ENCODE results near the gene ZYX. TPM values are rescaled to one million over a fixed set of nuclear protein-coding genes. Genes with fewer than 3 reads are reported as not detected.

ZYX gene
- total and polyA plus RNA-seq, 2 donors (not counting 1 experiment from before 2014, with no cell fraction given) = 33.5 to 85.6 TPM

DNA sequence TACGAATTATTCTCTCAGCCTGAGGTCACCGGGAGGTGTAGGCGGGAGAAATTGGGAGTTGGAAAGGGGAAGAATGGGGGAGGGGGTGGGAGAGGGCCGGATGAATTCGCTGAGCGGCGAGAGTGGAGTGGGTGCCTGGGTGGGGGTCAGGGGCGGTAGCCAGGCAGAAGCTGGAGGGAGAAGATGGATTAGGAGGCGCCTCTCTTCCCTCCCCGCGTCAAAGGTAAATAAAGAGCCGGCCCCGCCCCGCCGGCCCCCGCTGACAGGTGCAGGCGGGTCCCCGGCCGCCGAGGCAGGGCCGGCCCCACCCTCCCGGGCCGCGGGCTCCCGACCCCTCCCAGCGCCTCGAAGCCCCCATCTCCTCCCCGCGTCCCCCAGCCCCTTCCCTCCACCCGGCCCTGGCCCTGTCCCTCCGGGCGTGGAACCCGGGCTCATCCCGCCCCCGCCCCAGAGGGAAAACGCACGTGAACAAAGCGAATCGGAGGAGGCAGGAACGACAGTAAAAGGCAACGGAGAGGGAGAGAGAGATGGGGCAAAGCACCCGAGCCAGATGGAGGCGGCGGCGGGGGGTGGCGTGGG, 19.5 kb upstream of the ZYX start:
- Histone ChIP-seq H3K27me3 (ENCODE audit: control insufficient read depth, insufficient read depth, low read length) (peaks cover 35% of the 10 kb centered on the region), H3K9ac (ENCODE audit: insufficient read depth, low read length) (no peak overlapping the region), H3K36me3 (ENCODE audit: control insufficient read depth, insufficient read depth, low read length) (no peaks in the 10 kb centered on the region), H3K4me3 (replicated peaks in 1 of 4; ENCODE audit: control extremely low read depth in 1 of 4, insufficient read depth in 1 of 4, low read depth in 3 of 4, low read length in 4 of 4) (peak overlapping the region in 3 of 4 experiments; percentile 49 to 66 (median 58)), H4K20me1 (ENCODE audit: control insufficient read depth, extremely low read depth, insufficient read depth, low read length) (no peaks in the 10 kb centered on the region), H3K79me2 (ENCODE audit: control insufficient read depth, insufficient read depth, low read length) (no peaks in the 10 kb centered on the region), H3K4me2 (ENCODE audit: extremely low read depth, insufficient read depth, low read length) (no peak overlapping the region), H2AFZ (ENCODE audit: low read length) (no peak overlapping the region), H3K27ac (ENCODE audit: insufficient read depth, low read length) (no peak overlapping the region), H3K4me1 (ENCODE audit: control insufficient read depth, extremely low read depth, insufficient read depth, low read length) (no peaks in the 10 kb centered on the region), H3K9me3 (ENCODE audit: control insufficient read depth, insufficient read depth, low read depth, low read length) (no peaks in the 10 kb centered on the region)
- TF ChIP-seq, protein P1, sequence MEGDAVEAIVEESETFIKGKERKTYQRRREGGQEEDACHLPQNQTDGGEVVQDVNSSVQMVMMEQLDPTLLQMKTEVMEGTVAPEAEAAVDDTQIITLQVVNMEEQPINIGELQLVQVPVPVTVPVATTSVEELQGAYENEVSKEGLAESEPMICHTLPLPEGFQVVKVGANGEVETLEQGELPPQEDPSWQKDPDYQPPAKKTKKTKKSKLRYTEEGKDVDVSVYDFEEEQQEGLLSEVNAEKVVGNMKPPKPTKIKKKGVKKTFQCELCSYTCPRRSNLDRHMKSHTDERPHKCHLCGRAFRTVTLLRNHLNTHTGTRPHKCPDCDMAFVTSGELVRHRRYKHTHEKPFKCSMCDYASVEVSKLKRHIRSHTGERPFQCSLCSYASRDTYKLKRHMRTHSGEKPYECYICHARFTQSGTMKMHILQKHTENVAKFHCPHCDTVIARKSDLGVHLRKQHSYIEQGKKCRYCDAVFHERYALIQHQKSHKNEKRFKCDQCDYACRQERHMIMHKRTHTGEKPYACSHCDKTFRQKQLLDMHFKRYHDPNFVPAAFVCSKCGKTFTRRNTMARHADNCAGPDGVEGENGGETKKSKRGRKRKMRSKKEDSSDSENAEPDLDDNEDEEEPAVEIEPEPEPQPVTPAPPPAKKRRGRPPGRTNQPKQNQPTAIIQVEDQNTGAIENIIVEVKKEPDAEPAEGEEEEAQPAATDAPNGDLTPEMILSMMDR (conservative IDR thresholded peaks at IDR 0.05 in 1 of 2, IDR thresholded peaks at IDR 0.05 in 1 of 2; ENCODE audit: low read depth in 1 of 2, low read length in 2 of 2) = no peak
- TF ChIP-seq EZH2 (IDR thresholded peaks at IDR 0.05; ENCODE audit: low read length, missing control alignments) = no peak
- DNase-seq (ENCODE audit: low read depth in 2 of 2) = no peak

DNA sequence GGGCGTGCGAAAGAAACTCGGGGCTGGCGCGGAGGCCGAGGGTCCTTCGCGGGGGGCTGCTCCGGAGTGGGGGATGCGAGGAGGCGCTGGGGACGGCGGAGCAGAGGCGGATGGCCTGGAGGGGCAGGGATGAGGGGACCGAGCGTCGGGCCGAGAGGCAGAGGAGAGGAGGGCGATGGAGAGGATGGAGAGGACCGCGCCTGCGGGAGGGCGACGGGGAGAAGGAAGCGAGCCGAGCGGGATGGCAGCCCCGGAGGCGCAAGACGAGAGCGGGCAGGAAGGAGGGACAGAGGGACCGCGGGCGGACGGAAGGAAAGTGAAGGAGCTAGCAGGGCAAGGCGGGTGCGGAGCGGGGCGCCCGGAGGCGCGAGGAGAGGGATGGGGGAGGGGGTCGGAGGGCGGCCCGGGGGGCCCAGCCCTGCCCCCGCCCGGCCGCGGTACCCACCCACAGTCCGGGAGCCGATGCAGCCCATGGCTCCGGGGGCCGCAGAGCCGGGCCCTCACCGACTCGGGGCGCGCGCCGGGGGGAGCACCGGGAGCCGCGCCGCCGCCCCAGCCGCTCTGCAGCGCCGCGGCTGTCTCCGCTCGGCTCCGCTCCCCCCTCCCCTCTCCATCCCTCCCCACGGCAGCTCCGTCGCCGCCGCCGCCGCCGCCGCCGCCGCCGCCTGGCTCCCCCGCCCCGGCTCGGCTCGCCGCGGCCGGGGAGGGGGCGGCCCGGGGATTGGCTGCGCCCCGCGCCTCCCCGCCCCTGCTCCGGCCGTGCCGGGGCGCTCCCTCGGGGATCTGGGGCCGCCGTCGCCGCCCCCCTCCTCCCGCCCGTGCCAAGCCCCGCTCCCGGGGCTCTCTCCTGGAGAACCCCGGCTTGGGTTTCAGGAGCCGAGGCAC, 18.8 kb upstream of the ZYX start, which contains the start of gene FAM131B:
Gene FAM131B (minus strand): TSS at position 583 of the 885 bp plus-strand sequence. CDS start 110 bp downstream, at position 473.
- peak; percentile 87 for TF ChIP-seq EZH2 (IDR thresholded peaks at IDR 0.05; ENCODE audit: low read length, missing control alignments)
- TF ChIP-seq, protein P1 (conservative IDR thresholded peaks at IDR 0.05 in 1 of 2, IDR thresholded peaks at IDR 0.05 in 1 of 2; ENCODE audit: low read depth in 1 of 2, low read length in 2 of 2) = no peak
- DNase-seq (ENCODE audit: low read depth in 2 of 2) = no peak
- Histone ChIP-seq H3K9me3 (ENCODE audit: control insufficient read depth, insufficient read depth, low read depth, low read length) (no peaks in the 10 kb centered on the region), H3K4me1 (ENCODE audit: control insufficient read depth, extremely low read depth, insufficient read depth, low read length) (no peaks in the 10 kb centered on the region), H3K4me2 (ENCODE audit: extremely low read depth, insufficient read depth, low read length) (peak within 1 kb of the TSS; percentile 88), H3K79me2 (ENCODE audit: control insufficient read depth, insufficient read depth, low read length) (no peaks in the 10 kb centered on the region), H4K20me1 (ENCODE audit: control insufficient read depth, extremely low read depth, insufficient read depth, low read length) (no peaks in the 10 kb centered on the region), H3K27ac (ENCODE audit: insufficient read depth, low read length) (no peak within 1 kb of the TSS), H3K4me3 (replicated peaks in 1 of 4; ENCODE audit: control extremely low read depth in 1 of 4, insufficient read depth in 1 of 4, low read depth in 3 of 4, low read length in 4 of 4) (peak within 1 kb of the TSS; percentile 49 to 66 (median 62)), H3K9ac (ENCODE audit: insufficient read depth, low read length) (peak within 1 kb of the TSS; percentile 23), H2AFZ (ENCODE audit: low read length) (peak within 1 kb of the TSS; percentile 59), H3K27me3 (ENCODE audit: control insufficient read depth, insufficient read depth, low read length) (peaks cover 35% of the 10 kb centered on the region), H3K36me3 (ENCODE audit: control insufficient read depth, insufficient read depth, low read length) (no peaks in the 10 kb centered on the region)
